Choroid plexus epithelial cell (primary cell): Measurements from ENCODE around the gene SPECC1L.

Experiments used
- DNase-seq: peaks from one replicate; pipeline ENCODE4 v3.0.0-alpha.2; 2010; ENCODE audit warnings: low read depth
- H3K4me3 ChIP-seq: 2 replicates; pipeline ENCODE4 v1.5.1; 2011; ENCODE audit warnings: low read depth, mild to moderate bottlenecking, control low read depth, low read length, moderate library complexity
- TF ChIP-seq, protein P1 (sequence below): conservative IDR thresholded peaks from 2 replicates; pipeline ENCODE4 v1.5.1; 2011; ENCODE audit warnings: low read depth, mild to moderate bottlenecking, control low read depth, inconsistent platforms, low read length, moderate library complexity

Gene SPECC1L

DNA sequence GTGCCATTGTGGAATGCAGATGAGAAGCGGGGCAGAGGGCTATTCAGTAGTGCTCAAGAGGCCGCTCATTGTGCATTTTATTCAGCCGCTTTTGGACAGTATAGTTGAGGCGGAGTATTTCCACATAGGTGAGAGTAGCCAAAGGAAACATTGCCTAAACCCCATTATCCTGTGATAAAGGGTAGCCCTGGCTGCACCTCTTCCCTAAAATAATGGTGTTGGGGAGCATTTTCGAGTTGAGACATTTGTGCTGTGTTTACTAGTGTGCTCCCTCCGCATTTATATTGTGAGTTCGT is 68.8 kb downstream of the SPECC1L start:
- DNase-seq, result no peak
- no peak overlapping the region for H3K4me3 ChIP-seq
- TF ChIP-seq, protein P1, sequence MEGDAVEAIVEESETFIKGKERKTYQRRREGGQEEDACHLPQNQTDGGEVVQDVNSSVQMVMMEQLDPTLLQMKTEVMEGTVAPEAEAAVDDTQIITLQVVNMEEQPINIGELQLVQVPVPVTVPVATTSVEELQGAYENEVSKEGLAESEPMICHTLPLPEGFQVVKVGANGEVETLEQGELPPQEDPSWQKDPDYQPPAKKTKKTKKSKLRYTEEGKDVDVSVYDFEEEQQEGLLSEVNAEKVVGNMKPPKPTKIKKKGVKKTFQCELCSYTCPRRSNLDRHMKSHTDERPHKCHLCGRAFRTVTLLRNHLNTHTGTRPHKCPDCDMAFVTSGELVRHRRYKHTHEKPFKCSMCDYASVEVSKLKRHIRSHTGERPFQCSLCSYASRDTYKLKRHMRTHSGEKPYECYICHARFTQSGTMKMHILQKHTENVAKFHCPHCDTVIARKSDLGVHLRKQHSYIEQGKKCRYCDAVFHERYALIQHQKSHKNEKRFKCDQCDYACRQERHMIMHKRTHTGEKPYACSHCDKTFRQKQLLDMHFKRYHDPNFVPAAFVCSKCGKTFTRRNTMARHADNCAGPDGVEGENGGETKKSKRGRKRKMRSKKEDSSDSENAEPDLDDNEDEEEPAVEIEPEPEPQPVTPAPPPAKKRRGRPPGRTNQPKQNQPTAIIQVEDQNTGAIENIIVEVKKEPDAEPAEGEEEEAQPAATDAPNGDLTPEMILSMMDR, result no peak

GRCh38 chr22:24341627-24342026 is 71.0 kb downstream of the SPECC1L start:
- H3K4me3 ChIP-seq, result no peak overlapping the region
- TF ChIP-seq, protein P1, result no peak
- no peak for DNase-seq

DNA sequence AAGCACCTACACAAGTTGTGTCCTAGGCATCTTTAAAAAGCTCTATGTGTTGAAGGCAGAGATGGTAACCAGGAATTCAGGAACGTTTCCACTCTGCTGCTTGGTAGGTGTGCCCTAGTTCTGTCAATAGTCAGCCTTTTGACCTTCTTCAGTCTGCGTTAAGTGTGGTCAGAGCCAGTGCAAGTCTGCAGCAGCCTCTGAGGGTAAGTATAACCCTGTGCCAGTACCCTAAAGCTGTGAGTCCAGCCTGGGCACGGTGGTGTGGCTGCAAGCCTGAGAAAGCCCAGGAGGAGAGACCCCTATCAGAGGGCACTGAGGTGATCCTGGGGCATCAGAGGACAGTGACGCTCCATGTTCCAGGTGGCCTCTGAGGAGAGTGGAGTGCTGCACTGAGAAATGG is 80.0 kb downstream of the SPECC1L start:
- H3K4me3 ChIP-seq, result no peak overlapping the region
- TF ChIP-seq, protein P1, result no peak
- DNase-seq, result no peak

- DNase-seq, result no peak
- H3K4me3 ChIP-seq, result no peak overlapping the region
- TF ChIP-seq, protein P1, result no peak
Observed at GRCh38 chr22:24353121-24353520, 82.5 kb downstream of the SPECC1L start.

DNA sequence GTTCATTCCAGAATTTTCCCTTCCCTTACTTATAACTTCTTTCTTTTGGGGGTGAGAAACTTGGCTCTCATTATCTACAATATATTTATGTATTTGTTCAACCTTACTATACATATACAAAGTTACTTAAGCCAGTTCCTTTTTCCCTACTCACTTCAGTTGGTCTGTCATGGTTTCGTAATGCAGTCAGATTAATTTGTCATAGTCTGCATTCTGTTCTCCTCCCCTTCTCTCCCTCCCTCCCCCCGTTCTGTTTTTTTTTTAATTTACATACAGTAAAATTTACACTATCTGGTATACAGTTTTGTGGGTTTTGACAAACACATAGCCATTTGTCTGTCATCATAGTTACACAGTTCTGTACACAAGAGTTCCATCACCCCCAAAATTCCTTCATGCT is 84.9 kb downstream of the SPECC1L start:
- peak; percentile 8 for DNase-seq
- no peak overlapping the region for H3K4me3 ChIP-seq
- TF ChIP-seq, protein P1, result no peak

GRCh38 chr22:24357547-24357946 is 86.9 kb downstream of the SPECC1L start:
- no peak for DNase-seq
- TF ChIP-seq, protein P1, result no peak
- no peak overlapping the region for H3K4me3 ChIP-seq

DNA sequence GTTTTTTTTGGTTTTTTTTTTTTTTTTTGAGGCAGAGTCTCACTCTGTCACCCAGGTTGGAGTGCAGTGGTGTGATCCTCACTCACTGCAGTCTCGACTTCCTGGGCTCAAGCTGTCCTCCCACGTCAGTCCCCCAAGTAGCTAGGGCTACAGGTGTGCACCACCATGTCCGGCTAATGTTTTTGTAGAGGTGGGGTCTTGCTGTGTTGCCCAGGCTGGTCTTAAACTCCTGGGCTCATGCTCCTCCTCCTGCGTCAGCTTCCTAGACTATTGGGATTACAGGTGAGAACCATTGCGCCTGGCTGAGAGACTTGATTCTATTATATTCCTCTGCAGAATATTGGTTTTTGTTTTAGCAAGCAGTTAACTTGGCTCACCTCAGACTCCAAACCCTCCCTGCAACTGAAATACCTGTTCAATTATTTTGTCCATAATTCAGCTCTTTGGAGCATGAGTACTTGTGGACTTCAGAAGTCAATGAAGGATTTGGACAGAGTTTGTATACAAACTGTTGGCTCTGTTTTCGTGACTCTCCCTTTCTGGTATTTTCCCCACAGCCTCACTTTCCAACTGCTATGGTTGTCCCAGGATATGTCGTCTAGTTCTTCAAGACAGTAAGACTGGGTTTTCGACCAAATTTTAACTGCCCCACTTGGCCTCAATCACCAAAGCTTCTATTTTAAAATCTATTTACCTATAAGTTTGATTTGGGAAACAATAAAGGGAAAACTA is 87.6 kb downstream of the SPECC1L start:
- H3K4me3 ChIP-seq, result no peak overlapping the region
- TF ChIP-seq, protein P1, result no peak
- no peak for DNase-seq
